ENCODE measurements around the gene NEMP1. TPM values are rescaled to one million over a fixed set of nuclear protein-coding genes. Genes with fewer than 3 reads are reported as not detected.

Gene NEMP1
- total and polyA plus RNA-seq, 2 of the 13 experiments (the other 11 are each of a cell fraction or from before 2014, with no cell fraction given) = 11.4 to 12.9 TPM

- TF ChIP-seq MBNL3 (CRISPR knock-in tag; conservative IDR thresholded peaks at IDR 0.05) (no peak), ETV6 (CRISPR knock-in tag; conservative IDR thresholded peaks at IDR 0.05) (no peak), DNMT1 (CRISPR knock-in tag; IDR thresholded peaks at IDR 0.05) (no peak), ZNF180 (CRISPR knock-in tag; IDR thresholded peaks at IDR 0.05; ENCODE audit: borderline replicate concordance, low read depth) (no peak), ZNF562 (CRISPR knock-in tag; IDR thresholded peaks at IDR 0.05; ENCODE audit: borderline replicate concordance) (no peak), PHF8 (CRISPR knock-in tag; IDR thresholded peaks at IDR 0.05) (no peak), ZNF24 (IDR thresholded peaks at IDR 0.05) (no peak), ZNF550 (CRISPR knock-in tag; IDR thresholded peaks at IDR 0.05; ENCODE audit: borderline replicate concordance) (no peak), TAF1 (CRISPR knock-in tag; IDR thresholded peaks at IDR 0.05) (peak; percentile 3; the same call in 1 of the 2 replicates), TFDP1 (CRISPR knock-in tag; IDR thresholded peaks at IDR 0.05; ENCODE audit: borderline replicate concordance) (peak; percentile 38; the same call in 1 of the 2 replicates), ZNF431 (CRISPR knock-in tag; IDR thresholded peaks at IDR 0.05; ENCODE audit: borderline replicate concordance, low read depth) (no peak), ATRX (CRISPR knock-in tag; IDR thresholded peaks at IDR 0.05; ENCODE audit: borderline replicate concordance) (no peak), PBX2 (CRISPR knock-in tag; IDR thresholded peaks at IDR 0.05) (no peak), ZBTB33 (CRISPR knock-in tag; IDR thresholded peaks at IDR 0.05) (no peak), THAP7 (CRISPR knock-in tag; IDR thresholded peaks at IDR 0.05) (no peak), CEBPB (IDR thresholded peaks at IDR 0.05; ENCODE audit: borderline replicate concordance, low read depth, low read length) (no peak), ZNF441 (CRISPR knock-in tag; IDR thresholded peaks at IDR 0.05; ENCODE audit: borderline replicate concordance) (no peak), ZNF605 (CRISPR knock-in tag; IDR thresholded peaks at IDR 0.05) (no peak), KLF16 (CRISPR knock-in tag; IDR thresholded peaks at IDR 0.05) (0 out of 4 replicates have a peak, but pooled peaks of 1 of the 2 experiments have one; percentile 27), ZNF670 (CRISPR knock-in tag; IDR thresholded peaks at IDR 0.05; ENCODE audit: borderline replicate concordance) (no peak), SMC3 (IDR thresholded peaks at IDR 0.05; ENCODE audit: low read length) (no peak), ZBTB4 (CRISPR knock-in tag; IDR thresholded peaks at IDR 0.05; ENCODE audit: borderline replicate concordance) (no peak)
These were observed 8.0 kb upstream of the NEMP1 start (continued) for GRCh38 chr12:57086493-57087009.

All from HepG2 (cell line).